Kidney capillary endothelial cell (primary cell): Measurements from ENCODE around the gene IFI16.

Experiments
- DNase-seq: peaks from one replicate; pipeline ENCODE4 v3.0.0-alpha.2; 2018; ENCODE audit warnings: low spot score

The IFI16 gene

GRCh38 chr1:159065106-159065505 is 55.4 kb downstream of the IFI16 start:
- no peak for DNase-seq

- DNase-seq, result no peak
Measured at GRCh38 chr1:159066108-159066507, 56.4 kb downstream of the IFI16 start.

GRCh38 chr1:159067699-159068621 is 58.3 kb downstream of the IFI16 start:
- no peak for DNase-seq

GRCh38 chr1:159068886-159069285 is 59.2 kb downstream of the IFI16 start:
- no peak for DNase-seq

- peak; percentile 63 for DNase-seq
Measured at GRCh38 chr1:159071970-159072582, 62.4 kb downstream of the IFI16 start.

GRCh38 chr1:159076438-159077119 is 66.9 kb downstream of the IFI16 start, which contains the start of gene AIM2:
TSS of gene AIM2 (minus strand) at chr1:159076766. CDS start at chr1:159073499, 3,267 bp downstream.
- DNase-seq, result no peak

- DNase-seq, result no peak
Measured at GRCh38 chr1:159077120-159077961, 67.6 kb downstream of the IFI16 start.

- DNase-seq, result no peak
Measured at GRCh38 chr1:159079525-159079924, 69.8 kb downstream of the IFI16 start.

- no peak for DNase-seq
Measured at GRCh38 chr1:159081626-159082025, 71.9 kb downstream of the IFI16 start.

- no peak for DNase-seq
Measured at GRCh38 chr1:159083013-159083412, 73.3 kb downstream of the IFI16 start.

- no peak for DNase-seq
Measured at GRCh38 chr1:159084152-159084551, 74.4 kb downstream of the IFI16 start.

- DNase-seq, result no peak
Measured at GRCh38 chr1:159084867-159085266, 75.2 kb downstream of the IFI16 start.

- DNase-seq, result peak; percentile 15
Measured at GRCh38 chr1:159088050-159088449, 78.3 kb downstream of the IFI16 start.

- DNase-seq, result no peak
Measured at GRCh38 chr1:159088546-159089183, 79.0 kb downstream of the IFI16 start.

GRCh38 chr1:159089184-159089791 is 79.6 kb downstream of the IFI16 start:
- no peak for DNase-seq

- no peak for DNase-seq
Measured at GRCh38 chr1:159090286-159091179, 80.8 kb downstream of the IFI16 start.

GRCh38 chr1:159091180-159091560 is 81.5 kb downstream of the IFI16 start:
- no peak for DNase-seq

GRCh38 chr1:159091607-159092031 is 81.9 kb downstream of the IFI16 start:
- DNase-seq, result peak; percentile 11

GRCh38 chr1:159092036-159092760 is 82.5 kb downstream of the IFI16 start:
- DNase-seq, result peak; percentile 56
